SJCRH30 (cell line): Measurements from ENCODE around the gene LRRFIP2. TPM values are rescaled to one million over a fixed set of nuclear protein-coding genes. Genes with fewer than 3 reads are reported as not detected.

Source experiments
- total RNA-seq: library from RNA; depleted of rRNA; stranded (reverse); fragments of >200 nt; shearing (Covaris generic); gene quantifications from 2 replicates; pipeline ENCODE4 v1.2.3, GENCODE V29; 2014; rRNA removed

Gene LRRFIP2
- total RNA-seq, 1 experiment from 2014 or later = 34.5 TPM

Other genes starting within 250 kb of the LRRFIP2 start
- gene TRANK1, start 229.5 kb downstream of the LRRFIP2 start, total RNA-seq = under 0.01 and 0.12 TPM in 2 replicates
- gene EPM2AIP1, start 181.5 kb downstream of the LRRFIP2 start, total RNA-seq = 13.4 and 15.2 TPM in 2 replicates
- 37.1 and 40.7 TPM in 2 replicates for gene MLH1, start 181.1 kb downstream of the LRRFIP2 start, total RNA-seq
- 36.2 and 41.2 TPM in 2 replicates for gene GOLGA4, start 68.7 kb upstream of the LRRFIP2 start, total RNA-seq